ENCODE results near the gene ANKRD23. TPM values are rescaled to one million over a fixed set of nuclear protein-coding genes. Genes with fewer than 3 reads are reported as not detected.

The ANKRD23 gene
- total and polyA plus RNA-seq, 10 donors: 2.4 to 19.8 (median 5.9) TPM

- TF ChIP-seq, protein P1, sequence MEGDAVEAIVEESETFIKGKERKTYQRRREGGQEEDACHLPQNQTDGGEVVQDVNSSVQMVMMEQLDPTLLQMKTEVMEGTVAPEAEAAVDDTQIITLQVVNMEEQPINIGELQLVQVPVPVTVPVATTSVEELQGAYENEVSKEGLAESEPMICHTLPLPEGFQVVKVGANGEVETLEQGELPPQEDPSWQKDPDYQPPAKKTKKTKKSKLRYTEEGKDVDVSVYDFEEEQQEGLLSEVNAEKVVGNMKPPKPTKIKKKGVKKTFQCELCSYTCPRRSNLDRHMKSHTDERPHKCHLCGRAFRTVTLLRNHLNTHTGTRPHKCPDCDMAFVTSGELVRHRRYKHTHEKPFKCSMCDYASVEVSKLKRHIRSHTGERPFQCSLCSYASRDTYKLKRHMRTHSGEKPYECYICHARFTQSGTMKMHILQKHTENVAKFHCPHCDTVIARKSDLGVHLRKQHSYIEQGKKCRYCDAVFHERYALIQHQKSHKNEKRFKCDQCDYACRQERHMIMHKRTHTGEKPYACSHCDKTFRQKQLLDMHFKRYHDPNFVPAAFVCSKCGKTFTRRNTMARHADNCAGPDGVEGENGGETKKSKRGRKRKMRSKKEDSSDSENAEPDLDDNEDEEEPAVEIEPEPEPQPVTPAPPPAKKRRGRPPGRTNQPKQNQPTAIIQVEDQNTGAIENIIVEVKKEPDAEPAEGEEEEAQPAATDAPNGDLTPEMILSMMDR (IDR thresholded peaks at IDR 0.05 in 8 of 11, conservative IDR thresholded peaks at IDR 0.05 in 3 of 11): no peak
- no peak for TF ChIP-seq POLR2A (IDR thresholded peaks at IDR 0.05)
- TF ChIP-seq POLR2AphosphoS5 (IDR thresholded peaks at IDR 0.05): no peak
- H3K27me3 ChIP-seq (replicated peaks in 1 of 7): peaks cover 0 to 64% (median 17%) of the 10 kb centered on the region in 7 donors
- DNase-seq: peak; percentile 81
- 9 to 16% (median 12%) methylated on average over 17 to 27 of the region's 27 CpGs for WGBS, 5 donors
- H3K36me3 ChIP-seq: peaks cover 0 to 48% (median 32%) of the 10 kb centered on the region in 6 donors
- H3K27ac ChIP-seq: peak overlapping the region; percentile 89 to 98 (median 95)
- peaks cover 18 to 100% (median 85%) of the 10 kb centered on the region in 6 donors for H3K4me1 ChIP-seq
- intact Hi-C loops (cut with DNase I; ENCODE audit: low total_unique reads): no loop called here
- H3K4me3 ChIP-seq: peak overlapping the region; percentile 55 to 94 (median 83)
- no peaks in the 10 kb centered on the region for H3K9me3 ChIP-seq
Observed at GRCh38 chr2:96867756-96868554, 24.1 kb upstream of the ANKRD23 start.

DNA sequence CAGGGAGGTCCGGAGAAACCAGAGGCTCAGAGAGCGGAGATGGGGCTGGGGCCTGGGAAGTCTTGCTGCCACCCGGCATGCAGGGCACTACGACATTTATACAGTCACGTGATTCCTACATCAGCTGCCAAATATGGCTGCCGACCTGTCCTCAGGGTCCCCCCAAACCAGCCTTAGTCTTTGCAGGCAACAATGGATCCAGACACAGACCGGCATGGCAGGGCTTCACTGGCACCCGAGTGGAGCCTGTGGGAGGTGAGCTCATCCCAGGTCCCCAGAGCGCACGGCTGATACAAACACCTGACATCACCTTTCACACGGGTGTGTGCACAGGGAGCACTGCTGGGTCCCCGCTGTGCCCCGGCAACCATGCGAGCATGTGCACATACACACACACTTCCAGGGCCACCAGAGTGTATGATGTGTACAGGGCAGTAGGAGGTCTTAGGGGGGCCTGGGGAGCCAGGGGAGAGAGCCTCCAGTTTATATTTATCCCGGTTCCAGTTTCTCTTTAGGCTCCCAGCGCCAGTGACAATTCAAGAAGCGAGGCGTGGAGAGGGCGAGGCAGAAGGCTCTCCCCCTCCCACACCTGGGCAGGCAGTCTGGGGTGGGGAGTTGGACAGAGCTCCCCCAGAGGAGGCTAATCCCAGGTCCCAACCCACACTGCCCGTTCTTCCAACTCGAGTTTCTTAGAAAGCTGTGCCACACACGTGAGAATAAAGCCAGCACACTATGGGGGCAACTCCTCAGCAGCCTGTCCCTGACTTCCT is 23.4 kb upstream of the ANKRD23 start:
- Histone ChIP-seq H3K36me3 (peaks cover 0 to 56% (median 35%) of the 10 kb centered on the region in 6 donors), H3K27ac (peak overlapping the region; percentile 89 to 98 (median 95)), H3K27me3 (replicated peaks in 1 of 7) (peaks cover 0 to 62% (median 17%) of the 10 kb centered on the region in 7 donors), H3K4me1 (peaks cover 18 to 100% (median 87%) of the 10 kb centered on the region in 6 donors), H3K9me3 (no peaks in the 10 kb centered on the region), H3K4me3 (peak overlapping the region; percentile 55 to 94 (median 83))
- DNase-seq: peak; percentile 69
- WGBS, 5 donors: 48 to 59% (median 52%) methylated on average over 15 to 22 of the region's 22 CpGs
- TF ChIP-seq, protein P1 (IDR thresholded peaks at IDR 0.05 in 8 of 11, conservative IDR thresholded peaks at IDR 0.05 in 3 of 11): no peak
- TF ChIP-seq POLR2AphosphoS5 (IDR thresholded peaks at IDR 0.05): no peak
- TF ChIP-seq POLR2A (IDR thresholded peaks at IDR 0.05): no peak
- intact Hi-C loops (cut with DNase I; ENCODE audit: low total_unique reads): no loop called here

GRCh38 chr2:96866586-96866985 is 22.8 kb upstream of the ANKRD23 start:
- Histone ChIP-seq H3K27ac (peak overlapping the region; percentile 20 to 98 (median 95)), H3K9me3 (no peaks in the 10 kb centered on the region), H3K4me3 (peak overlapping the region; percentile 55 to 94 (median 83)), H3K36me3 (peaks cover 0 to 62% (median 39%) of the 10 kb centered on the region in 6 donors), H3K4me1 (peaks cover 18 to 100% (median 89%) of the 10 kb centered on the region in 6 donors), H3K27me3 (replicated peaks in 1 of 7) (peaks cover 0 to 56% (median 17%) of the 10 kb centered on the region in 7 donors)
- intact Hi-C loops (cut with DNase I; ENCODE audit: low total_unique reads): no loop called here
- peak; percentile 84 for DNase-seq
- 12 to 30% (median 27%) methylated on average over 6 to 8 of the region's 8 CpGs for WGBS, 5 donors
- peak; percentile 68 to 86 (median 83) for TF ChIP-seq POLR2AphosphoS5 (IDR thresholded peaks at IDR 0.05)
- no peak for TF ChIP-seq POLR2A (IDR thresholded peaks at IDR 0.05)

DNA sequence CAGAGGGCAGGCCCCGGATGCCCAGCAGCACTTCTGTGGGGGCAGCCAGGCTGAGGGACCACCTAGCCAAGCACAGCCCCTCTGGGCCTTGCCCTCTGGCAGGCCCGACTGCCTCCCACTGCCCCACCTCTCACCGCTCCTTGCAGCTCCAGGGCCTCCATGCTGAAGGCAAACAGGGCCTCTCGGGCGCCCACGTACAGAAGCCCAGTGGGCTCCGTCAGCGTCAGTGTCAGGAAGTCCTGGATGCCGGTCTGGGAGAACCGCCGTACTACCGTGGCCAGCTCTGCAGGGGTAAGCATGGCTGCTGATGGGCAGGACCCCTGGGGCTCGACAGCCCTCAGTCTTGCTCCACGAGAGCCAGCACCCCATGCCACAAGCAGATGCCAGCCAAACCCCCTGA is 22.3 kb upstream of the ANKRD23 start:
- intact Hi-C loops (cut with DNase I; ENCODE audit: low total_unique reads): no loop called here

More for the DNA sequence above, 22.3 kb upstream of the ANKRD23 start:
- Histone ChIP-seq H3K4me1 (peaks cover 18 to 100% (median 89%) of the 10 kb centered on the region in 6 donors), H3K27ac (peak overlapping the region in 7 of 8 donors; percentile 20 to 98 (median 95)), H3K36me3 (peaks cover 0 to 66% (median 43%) of the 10 kb centered on the region in 6 donors), H3K27me3 (replicated peaks in 1 of 7) (peaks cover 0 to 51% (median 17%) of the 10 kb centered on the region in 7 donors), H3K4me3 (peak overlapping the region in 7 of 8 donors; percentile 81 to 94 (median 83)), H3K9me3 (no peaks in the 10 kb centered on the region)
- DNase-seq: peak; percentile 78
- WGBS, 5 donors: 52 to 72% (median 56%) methylated on average over 3 to 14 of the region's 14 CpGs
- TF ChIP-seq POLR2A (IDR thresholded peaks at IDR 0.05) (no peak), POLR2AphosphoS5 (IDR thresholded peaks at IDR 0.05) (no peak)
- TF ChIP-seq, protein P1 (IDR thresholded peaks at IDR 0.05 in 8 of 11, conservative IDR thresholded peaks at IDR 0.05 in 3 of 11): no peak
